K562 (cell line): ENCODE results near the gene TP53BP2. TPM values are rescaled to one million over a fixed set of nuclear protein-coding genes. Genes with fewer than 3 reads are reported as not detected.
A peak's percentile ranks its signal among the peaks of the same experiment; 100 is the strongest.

Experiments used
- ATAC-seq: fragments of 200-7000 bp; cut with Tn5 transposase; 3 replicates; pipeline ENCODE4 v1.9.1; 2020; ENCODE audit warnings: moderate library complexity
- BruUV-seq: library from RNA; stranded (reverse); fragments of 400-500 nt; replicated peaks from 2 replicates; lab custom pipeline; 2021; lab: Mats Ljungman, UMichigan
- CTCF ChIA-PET: fragments of 300-600 bp; formaldehyde crosslinking; extraction: SDS; loops from one replicate; lab custom pipeline; 2021; ENCODE audit warnings: low intra/inter-chr PET ratio; lab: Yijun Ruan, JAX
- POLR2A ChIA-PET: fragments of 300-600, 350-650 bp; sonication (Branson Sonifier 250); formaldehyde crosslinking; extraction: SDS; loops from one replicate; lab custom pipeline; 2021; ENCODE audit warnings: antibody characterized with exemption, inconsistent platforms; lab: Yijun Ruan, JAX
- DNase-seq, 4 experiments: peaks; one replicate each; pipeline versions ENCODE4 v3.0.0 to v3.0.0-alpha.2; 2011 to 2018; ENCODE audit warnings: low spot score in 3 of 4, mixed read lengths in 3 of 4; ENCODE audit errors: extremely low read depth in 1 of 4
- FAIRE-seq: peaks from 2 replicates; lab custom pipeline; 2011; peaks lifted over from hg19 to GRCh38; lab: Jason Lieb, UNC
- H2AFZ ChIP-seq: 2 replicates; pipeline ENCODE4 v1.6.0; 2011; ENCODE audit warnings: low read depth, low read length, control low read depth, inconsistent platforms
- H3K27ac ChIP-seq: fragments of 200-600 bp; 3 replicates; pipeline ENCODE4 v1.8.0; 2011; ENCODE audit warnings: low read depth, mild to moderate bottlenecking, control low read depth, inconsistent platforms, low read length, moderate library complexity, mixed read lengths; ENCODE audit errors: extremely low read depth
- H3K27me3 ChIP-seq, 2 experiments: fragments of 300-600 bp in 1 of 2; 2 replicates in 1 of 2; 3 replicates in 1 of 2; pipeline versions ENCODE4 v1.6.0 to v1.8.0; 2011; ENCODE audit warnings: inconsistent platforms in 2 of 2, low read length in 2 of 2, mild to moderate bottlenecking in 1 of 2, mixed read lengths in 1 of 2, moderate library complexity in 1 of 2; ENCODE audit not compliant: control insufficient read depth in 2 of 2, insufficient read depth in 2 of 2
- H3K36me3 ChIP-seq: fragments of 300-600 bp; 3 replicates; pipeline ENCODE4 v1.8.0; 2011; ENCODE audit warnings: mild to moderate bottlenecking, low read length, inconsistent platforms; ENCODE audit not compliant: control insufficient read depth, insufficient read depth
- H3K4me1 ChIP-seq, 2 experiments: fragments of 200-600 bp in 1 of 2; replicated peaks in 1 of 2; 2 replicates in 1 of 2; 3 replicates in 1 of 2; pipeline versions ENCODE4 v1.5.1 to v1.8.0; 2011; ENCODE audit warnings: inconsistent platforms in 2 of 2, low read length in 2 of 2, mild to moderate bottlenecking in 1 of 2, mixed read lengths in 1 of 2, moderate library complexity in 1 of 2; ENCODE audit not compliant: control insufficient read depth in 2 of 2, insufficient read depth in 2 of 2
- H3K4me2 ChIP-seq: 2 replicates; pipeline ENCODE4 v1.6.1; 2011; ENCODE audit warnings: low read length, control low read depth, inconsistent platforms, mixed read lengths; ENCODE audit not compliant: insufficient read depth
- H3K4me3 ChIP-seq: fragments of 200-600 bp; sonication (generic), shearing (Covaris generic); 2 replicates; pipeline ENCODE4 v1.5.1; 2016; ENCODE audit warnings: control low read depth, inconsistent platforms
- H3K79me2 ChIP-seq: fragments of 200-600 bp; 3 replicates; pipeline ENCODE4 v1.8.0; 2011; ENCODE audit warnings: low read length, inconsistent platforms; ENCODE audit not compliant: control insufficient read depth, insufficient read depth
- H3K9ac ChIP-seq, 2 experiments: 2 replicates each; pipeline versions ENCODE4 v1.6.0 to v1.6.1; 2011; ENCODE audit warnings: low read depth in 2 of 2, low read length in 2 of 2, control low read depth in 1 of 2, inconsistent platforms in 1 of 2, mild to moderate bottlenecking in 1 of 2, mixed read lengths in 1 of 2; ENCODE audit not compliant: insufficient read depth in 1 of 2
- H3K9me1 ChIP-seq: one replicate; pipeline ENCODE4 v1.6.0; 2011; ENCODE audit warnings: inconsistent platforms, mild to moderate bottlenecking, low read length, moderate library complexity; ENCODE audit not compliant: control insufficient read depth, insufficient read depth
- H3K9me3 ChIP-seq: replicated peaks from 2 replicates; pipeline ENCODE4 v1.5.1; 2011; ENCODE audit warnings: low read depth, low read length, inconsistent platforms; ENCODE audit not compliant: control insufficient read depth, insufficient read depth
- H4K20me1 ChIP-seq: replicated peaks from 2 replicates; pipeline ENCODE4 v1.6.1; 2011; ENCODE audit warnings: low read length, inconsistent platforms, mixed read lengths; ENCODE audit not compliant: control insufficient read depth, insufficient read depth
- BCL6 ChIP-seq: fragments of 250-450 bp; sonication (Bioruptor Pico); IDR thresholded peaks from 2 replicates; pipeline ENCODE4 v1.4.0; 2020
- CEBPG ChIP-seq, 3 experiments: fragments of 200-800 bp in 1 of 3; sonication (Bioruptor generic) in 1 of 3; sonication (generic) in 1 of 3; formaldehyde crosslinking in 1 of 3; IDR thresholded peaks in 2 of 3; conservative IDR thresholded peaks in 1 of 3; 2 replicates each; pipeline versions ENCODE4 v1.6.1 to v1.8.0; 2016 to 2022; ENCODE audit warnings: missing compliant biosample characterization in 2 of 3, missing genetic modification characterization in 2 of 3, mild to moderate bottlenecking in 1 of 3, missing genetic modification reagents in 1 of 3
- GATAD2A ChIP-seq: fragments of 450-650 bp; IDR thresholded peaks from 2 replicates; pipeline ENCODE4 v1.6.1; 2017
- PML ChIP-seq: IDR thresholded peaks from 2 replicates; pipeline ENCODE4 v1.6.1; 2012; ENCODE audit warnings: low read length, inconsistent platforms
- RBM14 ChIP-seq: fragments of 200-400 bp; formaldehyde crosslinking; IDR thresholded peaks from 2 replicates; pipeline ENCODE4 v1.6.1; 2018; ENCODE audit warnings: low read depth, mild to moderate bottlenecking, low read length, moderate library complexity, borderline replicate concordance; ENCODE audit not compliant: insufficient read depth
- SPI1 ChIP-seq: IDR thresholded peaks from 2 replicates; pipeline ENCODE4 v1.6.1; 2011; ENCODE audit warnings: low read depth, low read length, control low read depth, borderline replicate concordance
- STAT5B ChIP-seq: fragments of 250-450 bp; sonication (Bioruptor Pico); IDR thresholded peaks from 2 replicates; pipeline ENCODE4 v1.8.0; 2021; ENCODE audit warnings: mild to moderate bottlenecking, inconsistent platforms
- ZBED1 ChIP-seq: IDR thresholded peaks from 2 replicates; pipeline ENCODE4 v1.6.1; 2014
- ZNF133 ChIP-seq: fragments of 250-450 bp; sonication (Bioruptor Pico); IDR thresholded peaks from 2 replicates; pipeline ENCODE4 v1.4.0; 2020; ENCODE audit warnings: mild to moderate bottlenecking
- ZNF232 ChIP-seq: sonication (generic); formaldehyde crosslinking; IDR thresholded peaks from 2 replicates; pipeline ENCODE4 v1.8.0; 2022; ENCODE audit warnings: mild to moderate bottlenecking, missing genetic modification reagents
- ZNF282 ChIP-seq: sonication (generic); formaldehyde crosslinking; IDR thresholded peaks from 2 replicates; pipeline ENCODE4 v1.8.1; 2023; ENCODE audit warnings: missing genetic modification reagents
- WGBS: fragments of 100-300 bp; shearing (Covaris generic); methylation state at CpG from one replicate; pipeline ENCODE4 v1.1.6; 2016; ENCODE audit warnings: low coverage, mixed read lengths; ENCODE audit not compliant: insufficient coverage; ENCODE audit errors: missing lambda C conversion rate; 5-methylcytosine and 5-hydroxymethylcytosine counted together
- in situ Hi-C: fragments of 300-500 bp; cut with MboI; formaldehyde crosslinking; loops from 4 replicates; pipeline ENCODE4 v1.15.0; 2018; ENCODE audit warnings: inconsistent platforms, mixed read lengths
- intact Hi-C: fragments of 100-400 bp; cut with micrococcal nuclease; formaldehyde crosslinking; loops from 2 replicates; pipeline ENCODE4 v1.14.2; 2022
- polyA plus RNA-seq, 8 experiments: library from polyadenylated mRNA; depleted of rRNA in 4 of 8; stranded (reverse) in 5 of 8; unstranded in 3 of 8; fragments of >200 nt; fragmentation: Nextera tagmentation in 2 of 8; fragmentation: Illumina TruSeq in 1 of 8; extraction: Ambion mirVana in 2 of 8; extraction: Trizol in 1 of 8; gene quantifications; 2 replicates each; pipeline versions ENCODE4 v1.2.1 to v1.2.3, GENCODE V29; 2011 to 2014; ENCODE audit warnings: inconsistent platforms in 1 of 8, missing spikeins in 1 of 8
- total RNA-seq, 7 experiments: library from RNA; depleted of rRNA in 6 of 7; stranded (reverse); fragments of >200 nt in 6 of 7; fragmentation: Illumina TruSeq in 2 of 7; extraction: Trizol in 2 of 7; gene quantifications; 2 replicates each; pipeline versions ENCODE4 v1.2.1 to v1.2.3, GENCODE V29; 2011 to 2021; ENCODE audit warnings: low replicate concordance in 1 of 7
- TF ChIP-seq, protein P1 (sequence below), 2 experiments: fragments of 450-650 bp in 1 of 2; sonication (generic) in 1 of 2; formaldehyde crosslinking in 1 of 2; IDR thresholded peaks in 1 of 2; conservative IDR thresholded peaks in 1 of 2; 2 replicates each; pipeline versions ENCODE4 v1.6.1 to v1.8.1; 2016 to 2023; ENCODE audit warnings: mild to moderate bottlenecking in 2 of 2, moderate library complexity in 2 of 2, inconsistent platforms in 1 of 2, missing genetic modification reagents in 1 of 2

TP53BP2 gene
- total and polyA plus RNA-seq, 9 of the 15 experiments (the other 6 are each of a cell fraction or from before 2014, with no cell fraction given), result 17.0 to 69.6 (median 40.1) TPM

GRCh38 chr1:223763251-223763650, 82.5 kb downstream of the TP53BP2 start:
- H3K27me3 ChIP-seq, result no peaks in the 10 kb centered on the region
- H3K27ac ChIP-seq, result no peak overlapping the region
- WGBS, result 93% methylated on average over 5 of the region's 5 CpGs
- no peaks in the 10 kb centered on the region for H3K79me2 ChIP-seq
- H3K36me3 ChIP-seq, result peaks cover 68% of the 10 kb centered on the region
- no peak overlapping the region for H3K9ac ChIP-seq
- POLR2A ChIA-PET, result interaction anchor here (1.0 to 8.0 kb wide), 5 partner anchors 10 to 63 kb away, joined by 3 to 75 read pairs (median 3); no protein-coding TSS in a partner anchor
- in situ Hi-C loops (no loop called here), intact Hi-C loops (loop anchor here (5.0 kb wide), 1 partner anchor 34 kb away; no protein-coding TSS in a partner anchor)
- H4K20me1 ChIP-seq, result no peaks in the 10 kb centered on the region
- no peak overlapping the region for H3K4me2 ChIP-seq
- TF ChIP-seq GATAD2A (no peak), STAT5B (no peak), BCL6 (no peak), SPI1 (no peak), ZNF282 (CRISPR knock-in tag) (no peak), ZNF232 (CRISPR knock-in tag) (no peak), RBM14 (no peak)
- CTCF ChIA-PET, result no interaction called here
- no peak for ATAC-seq
- no peaks in the 10 kb centered on the region for H3K9me3 ChIP-seq
- H3K4me3 ChIP-seq, result no peak overlapping the region
- peaks cover 7 to 8% of the 10 kb centered on the region in 2 experiments; a peak in 4 of 5 replicates for H3K4me1 ChIP-seq
- H2AFZ ChIP-seq, result no peak overlapping the region
- no TSS peak for BruUV-seq
- no peak for DNase-seq
- no peak for FAIRE-seq
- H3K9me1 ChIP-seq, result no peaks in the 10 kb centered on the region

GRCh38 chr1:223761411-223761810, 84.3 kb downstream of the TP53BP2 start:
- CTCF ChIA-PET, result no interaction called here

More at GRCh38 chr1:223761411-223761810, 84.3 kb downstream of the TP53BP2 start:
- Histone ChIP-seq H3K9ac (no peak overlapping the region), H3K36me3 (peaks cover 84% of the 10 kb centered on the region), H4K20me1 (no peaks in the 10 kb centered on the region), H3K4me1 (peaks cover 7 to 8% of the 10 kb centered on the region in 2 experiments; a peak in 4 of 5 replicates), H3K4me2 (no peak overlapping the region), H3K4me3 (no peak overlapping the region), H3K9me3 (no peaks in the 10 kb centered on the region), H3K9me1 (no peaks in the 10 kb centered on the region), H3K79me2 (no peaks in the 10 kb centered on the region), H3K27me3 (no peaks in the 10 kb centered on the region), H2AFZ (no peak overlapping the region), H3K27ac (no peak overlapping the region)
- no peak for ATAC-seq
- intact Hi-C loops, result loop anchor here (5.0 kb wide), 1 partner anchor 36 kb away; no protein-coding TSS in a partner anchor
- BruUV-seq, result no TSS peak
- WGBS, result 79% methylated on average over 7 of the region's 7 CpGs
- DNase-seq, result no peak
- no peak for FAIRE-seq
- POLR2A ChIA-PET, result interaction anchor here (0.7 to 8.0 kb wide), 3 partner anchors 11 to 40 kb away, joined by 3 to 75 read pairs (median 4); no protein-coding TSS in a partner anchor
- in situ Hi-C loops, result no loop called here
- TF ChIP-seq, protein P1, sequence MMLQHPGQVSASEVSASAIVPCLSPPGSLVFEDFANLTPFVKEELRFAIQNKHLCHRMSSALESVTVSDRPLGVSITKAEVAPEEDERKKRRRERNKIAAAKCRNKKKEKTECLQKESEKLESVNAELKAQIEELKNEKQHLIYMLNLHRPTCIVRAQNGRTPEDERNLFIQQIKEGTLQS (IDR thresholded peaks at IDR 0.05), result peak; percentile 66
- TF ChIP-seq, protein P1 (CRISPR knock-in tag; conservative IDR thresholded peaks at IDR 0.05), result no peak
- TF ChIP-seq CEBPG (CRISPR knock-in tag; IDR thresholded peaks at IDR 0.05) (no peak), CEBPG (tag; conservative IDR thresholded peaks at IDR 0.05 in 1 of 2, IDR thresholded peaks at IDR 0.05 in 1 of 2) (peak in 1 of 2 experiments; percentile 67; a peak in 2 of 4 replicates), ZBED1 (no peak), PML (0 out of 2 replicates have a peak, but pooled peaks have one; percentile 8), ZNF133 (CRISPR knock-in tag) (no peak)
